ENCODE measurements around the gene TLE1.
A peak's percentile ranks its signal among the peaks of the same experiment; 100 is the strongest.

The TLE1 gene

GRCh38 chr9:81661339-81661738 is 28.0 kb downstream of the TLE1 start:
- TF ChIP-seq, protein P1, sequence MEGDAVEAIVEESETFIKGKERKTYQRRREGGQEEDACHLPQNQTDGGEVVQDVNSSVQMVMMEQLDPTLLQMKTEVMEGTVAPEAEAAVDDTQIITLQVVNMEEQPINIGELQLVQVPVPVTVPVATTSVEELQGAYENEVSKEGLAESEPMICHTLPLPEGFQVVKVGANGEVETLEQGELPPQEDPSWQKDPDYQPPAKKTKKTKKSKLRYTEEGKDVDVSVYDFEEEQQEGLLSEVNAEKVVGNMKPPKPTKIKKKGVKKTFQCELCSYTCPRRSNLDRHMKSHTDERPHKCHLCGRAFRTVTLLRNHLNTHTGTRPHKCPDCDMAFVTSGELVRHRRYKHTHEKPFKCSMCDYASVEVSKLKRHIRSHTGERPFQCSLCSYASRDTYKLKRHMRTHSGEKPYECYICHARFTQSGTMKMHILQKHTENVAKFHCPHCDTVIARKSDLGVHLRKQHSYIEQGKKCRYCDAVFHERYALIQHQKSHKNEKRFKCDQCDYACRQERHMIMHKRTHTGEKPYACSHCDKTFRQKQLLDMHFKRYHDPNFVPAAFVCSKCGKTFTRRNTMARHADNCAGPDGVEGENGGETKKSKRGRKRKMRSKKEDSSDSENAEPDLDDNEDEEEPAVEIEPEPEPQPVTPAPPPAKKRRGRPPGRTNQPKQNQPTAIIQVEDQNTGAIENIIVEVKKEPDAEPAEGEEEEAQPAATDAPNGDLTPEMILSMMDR (conservative IDR thresholded peaks at IDR 0.05; ENCODE audit: low read depth), result no peak
- no peak overlapping the region for H3K27ac ChIP-seq
- ChIA-PET CTCF (interaction anchor here (0.7 kb wide), 1 partner anchor 430 kb away, joined by 3 read pairs; no protein-coding TSS in a partner anchor), POLR2A (ENCODE audit: low non-redundant PET) (no interaction called here)
- DNase-seq (ENCODE audit: low spot score), result no peak

GRCh38 chr9:81656871-81657337 is 32.4 kb downstream of the TLE1 start:
- no peak for DNase-seq (ENCODE audit: low spot score)
- ChIA-PET POLR2A (ENCODE audit: low non-redundant PET) (no interaction called here), CTCF (no interaction called here)
- H3K27ac ChIP-seq, result no peak overlapping the region
- TF ChIP-seq, protein P1 (conservative IDR thresholded peaks at IDR 0.05; ENCODE audit: low read depth), result no peak

GRCh38 chr9:81656004-81656403 is 33.3 kb downstream of the TLE1 start:
- no peak for DNase-seq (ENCODE audit: low spot score)
- ChIA-PET CTCF (interaction anchor here (0.7 kb wide), 1 partner anchor 151 kb away, joined by 3 read pairs; no protein-coding TSS in a partner anchor), POLR2A (ENCODE audit: low non-redundant PET) (no interaction called here)
- H3K27ac ChIP-seq, result no peak overlapping the region
- TF ChIP-seq, protein P1 (conservative IDR thresholded peaks at IDR 0.05; ENCODE audit: low read depth), result no peak

- TF ChIP-seq, protein P1 (conservative IDR thresholded peaks at IDR 0.05; ENCODE audit: low read depth), result no peak
- POLR2A ChIA-PET (ENCODE audit: low non-redundant PET), result no interaction called here
- H3K27ac ChIP-seq, result no peak overlapping the region
- CTCF ChIA-PET, result no interaction called here
- peak; percentile 69 for DNase-seq (ENCODE audit: low spot score)
Measured at GRCh38 chr9:81653240-81653639, 36.1 kb downstream of the TLE1 start.

DNA sequence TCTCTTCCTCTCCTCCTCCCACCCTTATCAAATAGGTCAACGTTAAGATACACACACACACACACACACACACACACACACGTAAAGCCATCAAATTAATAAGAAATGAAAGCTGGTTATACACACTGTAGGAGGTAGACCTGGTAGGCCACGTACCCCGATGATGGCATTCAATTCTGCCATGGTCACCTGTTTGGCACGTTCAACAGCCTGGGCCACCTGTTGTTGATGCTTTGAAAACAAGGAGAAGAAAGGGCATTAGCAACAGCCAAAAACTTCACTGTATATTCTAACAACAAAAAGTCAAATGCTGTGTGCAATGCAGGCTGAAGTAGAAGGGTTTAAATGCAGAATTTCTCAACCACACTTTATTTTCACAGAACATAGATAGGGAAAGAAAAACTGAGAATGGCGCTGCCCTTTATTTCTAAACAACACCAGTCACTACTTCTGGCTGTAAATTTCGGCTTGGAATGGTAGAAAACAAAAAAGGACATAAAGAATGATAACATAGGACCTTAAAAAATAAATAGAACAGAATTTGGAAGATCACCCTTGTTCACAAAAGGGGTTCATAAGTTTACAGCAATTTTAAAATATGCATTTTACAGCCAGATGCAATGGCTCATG is 37.2 kb downstream of the TLE1 start:
- POLR2A ChIA-PET (ENCODE audit: low non-redundant PET), result no interaction called here
- CTCF ChIA-PET, result no interaction called here
- no peak overlapping the region for H3K27ac ChIP-seq
- TF ChIP-seq, protein P1 (conservative IDR thresholded peaks at IDR 0.05; ENCODE audit: low read depth), result no peak
- no peak for DNase-seq (ENCODE audit: low spot score)

DNA sequence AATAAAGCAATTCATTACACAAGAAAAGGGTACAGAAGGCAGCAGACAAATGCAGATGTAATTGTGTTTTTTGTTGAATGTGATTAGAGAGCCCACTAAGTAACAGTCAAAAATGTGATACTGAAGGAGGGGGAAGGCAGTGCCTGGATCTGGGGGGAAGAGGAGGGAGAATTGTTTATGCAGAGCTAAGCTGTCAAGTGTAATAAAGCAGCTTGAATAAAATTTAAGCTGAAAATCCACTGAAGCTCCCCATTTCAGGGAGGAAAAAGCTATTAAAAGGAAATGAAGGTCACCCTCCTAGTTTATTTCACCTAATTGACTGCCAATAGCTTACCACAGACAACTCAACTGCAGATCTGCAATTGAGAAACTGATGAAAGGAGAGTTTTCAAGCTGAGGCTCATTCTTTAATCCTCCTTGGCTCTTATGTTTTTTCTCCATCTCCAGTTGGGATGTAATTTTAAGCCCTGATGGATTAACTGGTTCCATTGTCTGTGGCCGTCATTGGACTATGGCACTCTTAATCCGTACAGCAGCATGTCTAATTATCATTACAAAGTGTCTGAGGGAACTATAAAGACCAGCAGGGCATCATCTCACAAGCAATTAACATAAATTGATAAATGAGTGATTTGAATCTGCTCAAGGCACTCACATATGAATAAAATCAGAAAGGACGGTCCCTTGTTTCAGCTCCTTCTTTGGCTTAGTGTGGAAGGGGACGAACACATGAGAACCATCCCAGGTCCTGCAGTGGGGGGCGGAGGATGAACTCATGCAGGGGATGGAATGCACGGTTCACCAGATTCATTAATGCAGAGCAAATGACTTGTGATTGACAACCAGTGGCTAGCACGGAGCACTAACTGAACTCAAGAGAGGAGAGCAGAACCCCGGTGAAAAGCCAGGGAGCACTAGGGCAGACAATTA is 38.5 kb downstream of the TLE1 start:
- no peak for DNase-seq (ENCODE audit: low spot score)
- CTCF ChIA-PET, result interaction anchor here (0.9 kb wide), 1 partner anchor 12 kb away, joined by 3 read pairs; no protein-coding TSS in a partner anchor
- H3K27ac ChIP-seq, result no peak overlapping the region
- TF ChIP-seq, protein P1 (conservative IDR thresholded peaks at IDR 0.05; ENCODE audit: low read depth), result no peak
- POLR2A ChIA-PET (ENCODE audit: low non-redundant PET), result no interaction called here

All from RWPE1 (cell line).